Endothelial cell of umbilical vein (primary cell): Measurements from ENCODE around the gene PYROXD2. TPM values are rescaled to one million over a fixed set of nuclear protein-coding genes. Genes with fewer than 3 reads are reported as not detected.

Experiments used
- BruUV-seq: library from RNA; stranded (reverse); fragments of 400-500 nt; replicated peaks from 2 replicates; lab custom pipeline; 2021; lab: Mats Ljungman, UMichigan
- CTCF ChIA-PET: fragments of 300-600, 350-600 bp; sonication (Branson Sonifier 250); formaldehyde crosslinking; loops from one replicate; lab custom pipeline; 2021; ENCODE audit warnings: antibody characterized with exemption, inconsistent platforms; lab: Charles Lee
- POLR2A ChIA-PET: fragments of 300-600, 350-600 bp; sonication (Branson Sonifier 250); formaldehyde crosslinking; loops from one replicate; lab custom pipeline; 2021; ENCODE audit warnings: antibody characterized with exemption, inconsistent platforms; lab: Charles Lee
- DNase-seq: peaks from one replicate; pipeline ENCODE4 v3.0.0-alpha.2; 2011; ENCODE audit warnings: low read depth, low spot score
- FAIRE-seq: peaks from 2 replicates; lab custom pipeline; 2011; peaks lifted over from hg19 to GRCh38; lab: Jason Lieb, UNC
- H2AFZ ChIP-seq: 2 replicates; pipeline ENCODE4 v1.6.0; 2012; ENCODE audit warnings: low read depth, low read length, control low read depth, inconsistent platforms
- H3K27ac ChIP-seq: 2 replicates; pipeline ENCODE4 v1.5.1; 2011; ENCODE audit warnings: low read depth, mild to moderate bottlenecking, control low read depth, low read length, moderate library complexity; ENCODE audit not compliant: insufficient read depth
- H3K27me3 ChIP-seq, 2 experiments: 2 replicates each; pipeline versions ENCODE4 v1.6.0 to v1.6.1; 2011; ENCODE audit warnings: low read length in 2 of 2, mixed read lengths in 1 of 2; ENCODE audit not compliant: control insufficient read depth in 2 of 2, insufficient read depth in 2 of 2
- H3K36me3 ChIP-seq, 2 experiments: 2 replicates in 1 of 2; 3 replicates in 1 of 2; pipeline ENCODE4 v1.5.1; 2011; ENCODE audit warnings: low read length in 2 of 2, mild to moderate bottlenecking in 1 of 2, moderate library complexity in 1 of 2; ENCODE audit not compliant: control insufficient read depth in 2 of 2, insufficient read depth in 2 of 2; ENCODE audit errors: extremely low read depth in 1 of 2
- H3K4me1 ChIP-seq: 3 replicates; pipeline ENCODE4 v1.5.1; 2011; ENCODE audit warnings: mild to moderate bottlenecking, low read length; ENCODE audit not compliant: control insufficient read depth, insufficient read depth; ENCODE audit errors: extremely low read depth
- H3K4me2 ChIP-seq: 2 replicates; pipeline ENCODE4 v1.6.1; 2011; ENCODE audit warnings: low read length, control low read depth, mixed read lengths; ENCODE audit not compliant: insufficient read depth
- H3K4me3 ChIP-seq, 3 experiments: fragments of 200-600 bp in 1 of 3; sonication (generic), shearing (Covaris generic) in 1 of 3; replicated peaks in 1 of 3; 2 replicates each; pipeline ENCODE4 v1.5.1; 2011 to 2016; ENCODE audit warnings: control low read depth in 3 of 3, low read length in 3 of 3, mild to moderate bottlenecking in 2 of 3, inconsistent platforms in 1 of 3, low read depth in 1 of 3, moderate library complexity in 1 of 3; ENCODE audit not compliant: insufficient read depth in 1 of 3
- H3K79me2 ChIP-seq: 2 replicates; pipeline ENCODE4 v1.6.0; 2012; ENCODE audit warnings: low read length, inconsistent platforms; ENCODE audit not compliant: control insufficient read depth, insufficient read depth
- H3K9ac ChIP-seq: replicated peaks from 2 replicates; pipeline ENCODE3; 2011; ENCODE audit warnings: low read length, control low read depth; ENCODE audit not compliant: insufficient read depth; ENCODE audit errors: extremely low read depth
- H3K9me1 ChIP-seq: replicated peaks from 3 replicates; pipeline ENCODE4 v1.6.0; 2011; ENCODE audit warnings: mild to moderate bottlenecking, low read length; ENCODE audit not compliant: control insufficient read depth, insufficient read depth; ENCODE audit errors: extremely low read depth
- H3K9me3 ChIP-seq: replicated peaks from 2 replicates; pipeline ENCODE4 v1.5.1; 2012; ENCODE audit warnings: low read length, inconsistent platforms; ENCODE audit not compliant: control insufficient read depth, insufficient read depth
- H4K20me1 ChIP-seq: replicated peaks from 2 replicates; pipeline ENCODE3; 2011; ENCODE audit warnings: mild to moderate bottlenecking, low read length; ENCODE audit not compliant: control insufficient read depth, insufficient read depth; ENCODE audit errors: extremely low read depth
- CTCF ChIP-seq, 2 donors: IDR thresholded peaks; 1 replicate in 1 of 2; 2 replicates in 1 of 2; pipeline ENCODE4 v1.5.1; 2011; ENCODE audit warnings: low read length in 2 of 2, mild to moderate bottlenecking in 2 of 2, moderate library complexity in 2 of 2, control low read depth in 1 of 2, inconsistent platforms in 1 of 2, low read depth in 1 of 2; ENCODE audit not compliant: insufficient read depth in 1 of 2; ENCODE audit errors: extremely low read depth in 1 of 2
- EZH2 ChIP-seq: IDR thresholded peaks from 2 replicates; pipeline ENCODE4 v1.6.1; 2012; ENCODE audit warnings: borderline replicate concordance, low read depth, mild to moderate bottlenecking, moderate library complexity, low read length, inconsistent platforms; ENCODE audit not compliant: severe bottlenecking
- FOS ChIP-seq: IDR thresholded peaks from 2 replicates; pipeline ENCODE4 v1.6.1; 2011; ENCODE audit warnings: mild to moderate bottlenecking, low read length, moderate library complexity, borderline replicate concordance; ENCODE audit not compliant: insufficient read depth
- GATA2 ChIP-seq: IDR thresholded peaks from 2 replicates; pipeline ENCODE4 v1.7.0; 2011; ENCODE audit warnings: low read depth, mild to moderate bottlenecking, moderate library complexity, mixed read lengths, low read length; ENCODE audit not compliant: insufficient read length, insufficient read depth
- JUN ChIP-seq: IDR thresholded peaks from 2 replicates; pipeline ENCODE4 v1.6.1; 2011; ENCODE audit warnings: borderline replicate concordance, low read depth; ENCODE audit not compliant: insufficient read length, insufficient read depth
- MAX ChIP-seq: IDR thresholded peaks from 2 replicates; pipeline ENCODE4 v1.6.1; 2011; ENCODE audit not compliant: insufficient read depth, insufficient read length
- MYC ChIP-seq: IDR thresholded peaks from one replicate; pipeline ENCODE4 v1.6.1; 2011; ENCODE audit warnings: mild to moderate bottlenecking, low read depth, low read length
- POLR2A ChIP-seq: IDR thresholded peaks from 2 replicates; pipeline ENCODE4 v1.6.1; 2012; ENCODE audit warnings: low read depth, mild to moderate bottlenecking, control low read depth, low read length
- POLR2AphosphoS5 ChIP-seq: IDR thresholded peaks from 2 replicates; pipeline ENCODE4 v1.6.1; 2012; ENCODE audit warnings: low read depth, mild to moderate bottlenecking, control low read depth, low read length, moderate library complexity; ENCODE audit not compliant: insufficient read depth
- dilution Hi-C: fragments of 300-500 bp; cut with MboI; formaldehyde crosslinking; loops from one replicate; pipeline ENCODE4 v1.15.0; 2019; ENCODE audit warnings: low sequenced_read_pairs; ENCODE audit not compliant: extremely low pct_ligation_motif_present
- intact Hi-C: fragments of 100-400 bp; cut with micrococcal nuclease; formaldehyde crosslinking; loops from one replicate; pipeline ENCODE4 v1.10.0; 2022
- polyA plus RNA-seq, 4 experiments: library from polyadenylated mRNA; depleted of rRNA in 3 of 4; stranded (reverse) in 3 of 4; unstranded in 1 of 4; fragments of >200 nt; gene quantifications; 2 replicates each; pipeline versions ENCODE4 v1.2.1 to v1.2.3, GENCODE V29; 2011 to 2012; ENCODE audit warnings: missing spikeins in 1 of 4
- total RNA-seq: library from RNA; stranded (reverse); gene quantifications from 2 replicates; pipeline ENCODE4 v1.2.3, GENCODE V29; 2021

PYROXD2 gene
- total and polyA plus RNA-seq, 2 donors (not counting 3 experiments of a cell fraction or from before 2014, with no cell fraction given) = 7.0 to 13.7 TPM

- intact Hi-C loops (no loop called here), dilution Hi-C loops (no loop called here)
- no peak overlapping the region for H3K27ac ChIP-seq
- ChIA-PET POLR2A (no interaction called here), CTCF (interaction anchor here (3.7 kb wide), 1 partner anchor 11 kb away, joined by 25 read pairs; no protein-coding TSS in a partner anchor)
- no peak overlapping the region for H3K9ac ChIP-seq
- H4K20me1 ChIP-seq = no peaks in the 10 kb centered on the region
- no peak overlapping the region for H3K4me2 ChIP-seq
- no peaks in the 10 kb centered on the region for H3K9me1 ChIP-seq
- DNase-seq = no peak
- no peak overlapping the region for H2AFZ ChIP-seq
- H3K9me3 ChIP-seq = no peaks in the 10 kb centered on the region
- TF ChIP-seq POLR2A (no peak), MYC (no peak), JUN (no peak), POLR2AphosphoS5 (no peak), GATA2 (no peak), MAX (no peak), FOS (no peak), CTCF (IDR thresholded peaks at IDR 0.05; ENCODE audit: extremely low read depth in 1 of 2, insufficient read depth in 1 of 2, low read depth in 1 of 2, low read length in 2 of 2) (no peak), EZH2 (no peak)
- no peak overlapping the region for H3K4me3 ChIP-seq
- H3K4me1 ChIP-seq = peaks cover 13% of the 10 kb centered on the region
- no peak for FAIRE-seq
- no peaks in the 10 kb centered on the region for H3K79me2 ChIP-seq
- no TSS peak for BruUV-seq
- H3K36me3 ChIP-seq = peaks cover 14 to 22% of the 10 kb centered on the region in 2 experiments
- H3K27me3 ChIP-seq = no peaks in the 10 kb centered on the region
Observed at GRCh38 chr10:98436704-98437103, 21.7 kb upstream of the PYROXD2 start.
